ENCODE measurements around the gene ARHGAP31.

The ARHGAP31 gene

DNA sequence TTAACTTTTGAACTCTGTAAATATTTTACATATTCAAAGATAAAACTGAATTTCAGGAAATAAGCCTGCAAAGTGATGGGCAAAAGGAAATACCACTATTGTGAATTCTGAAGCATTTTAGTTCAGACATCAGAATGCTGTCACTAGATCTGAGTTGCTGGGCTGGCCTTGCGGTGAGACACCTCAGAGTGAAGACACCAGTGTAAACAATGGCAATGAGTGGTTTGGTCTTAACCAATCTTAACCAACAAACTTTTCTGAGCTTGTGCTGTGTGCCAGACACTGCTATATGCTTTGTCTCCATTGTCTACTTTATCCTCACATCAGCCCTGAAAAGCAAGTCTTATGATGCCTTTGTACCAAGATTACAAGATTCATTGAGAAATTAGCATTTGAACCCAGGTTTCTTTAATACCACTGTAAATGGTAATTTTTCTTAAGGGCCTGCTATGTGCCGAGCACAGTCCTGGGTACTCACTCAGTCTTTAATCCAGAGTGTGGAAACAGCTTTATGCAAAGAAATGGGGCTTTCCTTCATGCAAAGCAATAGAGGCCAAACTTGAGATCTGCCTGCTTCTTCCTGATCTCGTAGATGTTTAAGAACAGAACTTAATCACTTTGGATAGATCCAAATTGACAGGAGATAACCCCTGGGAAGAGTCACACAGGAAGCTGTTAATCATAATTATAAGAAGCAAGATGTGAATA is 114.2 kb downstream of the ARHGAP31 start:
- TF ChIP-seq, protein P1, sequence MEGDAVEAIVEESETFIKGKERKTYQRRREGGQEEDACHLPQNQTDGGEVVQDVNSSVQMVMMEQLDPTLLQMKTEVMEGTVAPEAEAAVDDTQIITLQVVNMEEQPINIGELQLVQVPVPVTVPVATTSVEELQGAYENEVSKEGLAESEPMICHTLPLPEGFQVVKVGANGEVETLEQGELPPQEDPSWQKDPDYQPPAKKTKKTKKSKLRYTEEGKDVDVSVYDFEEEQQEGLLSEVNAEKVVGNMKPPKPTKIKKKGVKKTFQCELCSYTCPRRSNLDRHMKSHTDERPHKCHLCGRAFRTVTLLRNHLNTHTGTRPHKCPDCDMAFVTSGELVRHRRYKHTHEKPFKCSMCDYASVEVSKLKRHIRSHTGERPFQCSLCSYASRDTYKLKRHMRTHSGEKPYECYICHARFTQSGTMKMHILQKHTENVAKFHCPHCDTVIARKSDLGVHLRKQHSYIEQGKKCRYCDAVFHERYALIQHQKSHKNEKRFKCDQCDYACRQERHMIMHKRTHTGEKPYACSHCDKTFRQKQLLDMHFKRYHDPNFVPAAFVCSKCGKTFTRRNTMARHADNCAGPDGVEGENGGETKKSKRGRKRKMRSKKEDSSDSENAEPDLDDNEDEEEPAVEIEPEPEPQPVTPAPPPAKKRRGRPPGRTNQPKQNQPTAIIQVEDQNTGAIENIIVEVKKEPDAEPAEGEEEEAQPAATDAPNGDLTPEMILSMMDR (IDR thresholded peaks at IDR 0.05), result no peak
- H3K9ac ChIP-seq, result no peak overlapping the region
- H3K36me3 ChIP-seq (ENCODE audit: control insufficient read depth, insufficient read depth, low read length), result no peaks in the 10 kb centered on the region

DNA sequence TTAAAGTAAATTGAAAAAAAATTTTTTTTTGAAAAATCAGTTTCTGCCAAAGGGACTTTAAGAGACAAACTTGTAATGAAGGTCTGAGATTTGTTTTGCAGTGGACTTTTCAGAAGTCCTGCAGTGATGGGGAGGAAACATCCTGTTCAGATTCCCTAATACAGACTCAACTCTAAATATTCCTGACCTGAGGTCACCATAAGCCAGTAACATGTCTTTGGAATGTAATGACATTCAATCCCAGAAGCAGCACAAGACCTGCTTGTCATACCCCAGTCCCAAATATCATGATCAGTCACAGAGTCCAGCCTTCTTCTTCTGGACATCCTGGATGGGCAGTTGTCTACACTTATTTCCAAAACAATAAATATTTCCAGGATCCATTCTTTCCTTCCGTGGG is 115.7 kb downstream of the ARHGAP31 start:
- Histone ChIP-seq H3K27me3 (ENCODE audit: control insufficient read depth, insufficient read depth, low read length) (no peaks in the 10 kb centered on the region), H3K4me3 (ENCODE audit: low read depth, low read length) (no peak overlapping the region), H3K27ac (no peak overlapping the region), H2AFZ (no peak overlapping the region), H3K36me3 (ENCODE audit: control insufficient read depth, insufficient read depth, low read length) (no peaks in the 10 kb centered on the region), H3K4me1 (no peaks in the 10 kb centered on the region), H3K4me2 (ENCODE audit: low read length) (no peak overlapping the region), H3K9ac (no peak overlapping the region), H3K9me3 (ENCODE audit: control insufficient read depth, low read length) (no peaks in the 10 kb centered on the region), H3K79me2 (no peaks in the 10 kb centered on the region)
- TF ChIP-seq, protein P1 (IDR thresholded peaks at IDR 0.05), result no peak

More for the DNA sequence above, 114.2 kb downstream of the ARHGAP31 start:
- Histone ChIP-seq H3K27me3 (ENCODE audit: control insufficient read depth, insufficient read depth, low read length) (no peaks in the 10 kb centered on the region), H3K4me2 (ENCODE audit: low read length) (no peak overlapping the region), H3K9me3 (ENCODE audit: control insufficient read depth, low read length) (no peaks in the 10 kb centered on the region), H3K27ac (no peak overlapping the region), H3K79me2 (no peaks in the 10 kb centered on the region), H3K4me3 (ENCODE audit: low read depth, low read length) (no peak overlapping the region), H2AFZ (no peak overlapping the region), H3K4me1 (no peaks in the 10 kb centered on the region)

DNA sequence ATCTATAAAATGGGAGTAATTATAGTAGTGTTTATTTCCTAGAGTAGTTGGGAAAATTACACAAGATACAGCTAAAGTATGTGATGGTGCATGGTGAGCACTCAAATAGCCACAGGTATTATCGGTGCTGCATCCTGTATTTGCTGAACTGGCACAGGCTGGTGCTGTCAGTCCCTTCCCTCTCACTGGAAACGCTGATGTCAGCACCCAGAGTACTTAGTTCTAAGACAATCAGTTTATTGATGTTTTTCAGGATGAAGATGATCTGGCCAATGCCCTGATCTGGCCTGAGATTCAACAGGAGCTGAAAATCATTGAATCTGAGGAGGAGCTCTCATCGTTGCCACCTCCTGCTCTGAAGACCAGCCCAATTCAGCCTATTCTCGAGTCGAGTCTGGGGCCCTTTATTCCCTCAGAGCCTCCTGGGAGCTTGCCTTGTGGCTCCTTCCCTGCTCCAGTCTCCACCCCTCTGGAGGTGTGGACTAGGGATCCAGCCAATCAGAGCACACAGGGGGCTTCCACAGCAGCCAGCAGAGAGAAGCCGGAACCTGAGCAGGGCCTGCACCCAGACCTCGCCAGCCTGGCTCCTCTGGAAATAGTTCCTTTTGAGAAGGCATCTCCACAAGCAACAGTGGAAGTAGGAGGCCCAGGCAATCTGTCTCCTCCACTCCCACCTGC is 119.6 kb downstream of the ARHGAP31 start:
- Histone ChIP-seq H3K79me2 (no peaks in the 10 kb centered on the region), H3K27ac (no peak overlapping the region), H3K9ac (no peak overlapping the region), H3K4me1 (no peaks in the 10 kb centered on the region), H3K4me3 (ENCODE audit: low read depth, low read length) (no peak overlapping the region), H2AFZ (no peak overlapping the region), H3K27me3 (ENCODE audit: control insufficient read depth, insufficient read depth, low read length) (no peaks in the 10 kb centered on the region), H3K36me3 (ENCODE audit: control insufficient read depth, insufficient read depth, low read length) (no peaks in the 10 kb centered on the region), H3K4me2 (ENCODE audit: low read length) (no peak overlapping the region), H3K9me3 (ENCODE audit: control insufficient read depth, low read length) (no peaks in the 10 kb centered on the region)
- TF ChIP-seq, protein P1 (IDR thresholded peaks at IDR 0.05), result no peak

DNA sequence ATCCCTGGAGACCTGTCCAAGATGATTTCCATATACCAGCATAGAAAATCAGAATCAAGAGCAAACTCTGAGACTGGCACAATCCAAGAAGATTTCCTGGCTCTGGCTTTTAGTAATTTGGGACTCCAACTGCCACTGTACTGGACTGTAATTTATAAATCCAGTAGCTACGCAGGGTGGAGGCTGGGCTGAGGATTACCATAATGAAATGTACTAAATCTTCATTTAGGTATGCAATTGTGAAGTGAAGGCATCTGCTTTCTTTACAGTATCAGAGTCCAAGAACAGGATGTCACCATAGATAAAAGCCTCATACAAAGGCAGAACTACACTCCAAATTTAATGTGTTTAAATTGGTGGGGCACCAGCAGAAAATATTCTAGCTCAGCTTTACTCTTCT is 122.7 kb downstream of the ARHGAP31 start:
- Histone ChIP-seq H3K9ac (no peak overlapping the region), H3K79me2 (no peaks in the 10 kb centered on the region), H3K4me2 (ENCODE audit: low read length) (no peak overlapping the region), H3K4me3 (ENCODE audit: low read depth, low read length) (no peak overlapping the region), H3K9me3 (ENCODE audit: control insufficient read depth, low read length) (no peaks in the 10 kb centered on the region), H3K27ac (no peak overlapping the region), H3K27me3 (ENCODE audit: control insufficient read depth, insufficient read depth, low read length) (no peaks in the 10 kb centered on the region), H2AFZ (no peak overlapping the region), H3K4me1 (no peaks in the 10 kb centered on the region), H3K36me3 (ENCODE audit: control insufficient read depth, insufficient read depth, low read length) (no peaks in the 10 kb centered on the region)
- TF ChIP-seq, protein P1 (IDR thresholded peaks at IDR 0.05), result no peak

Data from parathyroid adenoma (tissue), 2 donors.